OCI-LY3 (cell line): ENCODE results near the gene NR1H4.

Experiments used
- H2AFZ ChIP-seq: fragments of 200-600, 300-600 bp; shearing (Covaris generic); 2 replicates; pipeline ENCODE4 v1.6.0; 2014; ENCODE audit warnings: antibody characterized with exemption, low read depth, low read length
- H3K27ac ChIP-seq: fragments of 200-600, 300-600 bp; sonication (generic); 2 replicates; pipeline ENCODE4 v1.5.1; 2014; ENCODE audit warnings: mild to moderate bottlenecking, low read length, moderate library complexity, mixed read lengths
- H3K27me3 ChIP-seq: fragments of 200-600, 300-600 bp; sonication (generic); 2 replicates; pipeline ENCODE4 v1.6.1; 2014; ENCODE audit warnings: low read depth, low read length, mixed read lengths
- H3K36me3 ChIP-seq: fragments of 200-600, 300-600 bp; sonication (generic); replicated peaks from 2 replicates; pipeline ENCODE3; 2014; ENCODE audit warnings: low read depth, low read length, mixed read lengths
- H3K4me1 ChIP-seq: fragments of 300-600, 200-600 bp; sonication (generic); 2 replicates; pipeline ENCODE4 v1.6.1; 2014; ENCODE audit warnings: low read length, mixed read lengths
- H3K4me2 ChIP-seq: fragments of 200-600, 300-600 bp; sonication (generic); 2 replicates; pipeline ENCODE4 v1.6.1; 2014; ENCODE audit warnings: low read length, mixed read lengths
- H3K4me3 ChIP-seq: fragments of 300-600, 200-600 bp; sonication (generic); 2 replicates; pipeline ENCODE4 v1.5.1; 2014; ENCODE audit warnings: antibody characterized with exemption, mild to moderate bottlenecking, low read length, moderate library complexity
- H3K79me2 ChIP-seq: fragments of 300-600, 200-600 bp; shearing (Covaris generic); 2 replicates; pipeline ENCODE4 v1.6.1; 2014; ENCODE audit warnings: mild to moderate bottlenecking, low read length, mixed read lengths
- H3K9ac ChIP-seq: fragments of 300-600, 200-600 bp; shearing (Covaris generic); 2 replicates; pipeline ENCODE4 v1.6.0; 2014; ENCODE audit warnings: mild to moderate bottlenecking, low read length, moderate library complexity
- H3K9me3 ChIP-seq: fragments of 200-600, 300-600 bp; shearing (Covaris generic); 2 replicates; pipeline ENCODE4 v1.6.1; 2014; ENCODE audit warnings: low read length, mixed read lengths; ENCODE audit not compliant: insufficient read depth
- H4K20me1 ChIP-seq: fragments of 200-600, 300-600 bp; sonication (generic); 2 replicates; pipeline ENCODE4 v1.6.1; 2016; ENCODE audit warnings: low read length, mixed read lengths; ENCODE audit not compliant: insufficient read depth
- CTCF ChIP-seq: fragments of 200-600, 300-600 bp; sonication (generic); IDR thresholded peaks from 2 replicates; pipeline ENCODE4 v1.5.1; 2014; ENCODE audit warnings: antibody characterized with exemption, low read length, low read depth
- EZH2phosphoT487 ChIP-seq: fragments of 200-600 bp; shearing (Covaris generic); IDR thresholded peaks from 2 replicates; pipeline ENCODE4 v1.6.1; 2018; ENCODE audit warnings: antibody characterized with exemption, mixed run types, low read depth

NR1H4 gene

GRCh38 chr12:100460702-100461101 lies 13.0 kb upstream of the NR1H4 start:
- Histone ChIP-seq H3K36me3 (no peaks in the 10 kb centered on the region), H3K4me3 (no peak overlapping the region), H3K4me1 (no peaks in the 10 kb centered on the region), H3K27me3 (0 out of 2 replicates have a peak, but pooled peaks cover 4% of the 10 kb centered on the region), H3K79me2 (no peaks in the 10 kb centered on the region), H3K4me2 (no peak overlapping the region), H3K9ac (no peak overlapping the region), H3K27ac (no peak overlapping the region), H3K9me3 (no peaks in the 10 kb centered on the region), H2AFZ (no peak overlapping the region), H4K20me1 (no peaks in the 10 kb centered on the region)
- no peak for TF ChIP-seq EZH2phosphoT487
- TF ChIP-seq CTCF: no peak

DNA sequence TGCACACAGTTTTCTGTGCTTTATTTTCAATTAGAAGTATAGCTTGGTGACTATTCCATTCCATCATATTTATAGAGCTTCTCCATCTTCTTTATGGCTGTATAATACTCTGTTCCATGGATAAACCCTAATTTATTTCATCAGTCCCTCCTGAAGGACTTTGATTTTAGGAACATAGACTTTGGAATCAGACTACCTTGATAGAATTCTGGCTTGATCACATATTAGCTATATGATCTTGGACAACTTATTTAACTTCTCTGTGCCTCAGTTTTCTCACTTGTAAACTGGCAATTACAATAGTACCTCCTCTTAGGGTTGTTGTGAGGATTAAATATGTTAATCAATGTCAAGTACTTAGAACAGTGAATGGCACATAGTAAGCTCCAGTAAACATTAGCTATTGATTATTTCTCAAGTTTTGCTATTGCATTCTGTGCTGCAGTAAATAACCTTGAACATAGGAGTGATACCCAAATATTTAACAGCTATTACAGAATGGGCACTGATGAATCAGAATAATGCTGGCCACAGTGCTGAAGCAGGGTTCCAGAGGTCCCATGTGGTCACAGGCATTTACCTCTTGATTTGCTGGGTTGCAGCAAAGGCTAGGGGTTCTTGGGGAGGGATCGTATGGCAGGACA lies 12.2 kb upstream of the NR1H4 start:
- no peak overlapping the region for H3K9ac ChIP-seq
- H3K27me3 ChIP-seq: 0 out of 2 replicates have a peak, but pooled peaks cover 4% of the 10 kb centered on the region
- H2AFZ ChIP-seq: no peak overlapping the region
- no peak overlapping the region for H3K27ac ChIP-seq
- H3K9me3 ChIP-seq: no peaks in the 10 kb centered on the region
- no peaks in the 10 kb centered on the region for H3K4me1 ChIP-seq
- H4K20me1 ChIP-seq: no peaks in the 10 kb centered on the region
- H3K79me2 ChIP-seq: no peaks in the 10 kb centered on the region
- TF ChIP-seq CTCF (no peak), EZH2phosphoT487 (no peak)
- H3K4me3 ChIP-seq: no peak overlapping the region
- H3K36me3 ChIP-seq: no peaks in the 10 kb centered on the region
- H3K4me2 ChIP-seq: no peak overlapping the region

- Histone ChIP-seq H3K79me2 (no peaks in the 10 kb centered on the region), H3K9ac (no peak overlapping the region), H3K4me2 (no peak overlapping the region), H3K9me3 (no peaks in the 10 kb centered on the region), H3K36me3 (no peaks in the 10 kb centered on the region), H3K27ac (no peak overlapping the region), H3K4me1 (no peaks in the 10 kb centered on the region), H4K20me1 (no peaks in the 10 kb centered on the region), H3K27me3 (0 out of 2 replicates have a peak, but pooled peaks cover 2% of the 10 kb centered on the region), H3K4me3 (no peak overlapping the region), H2AFZ (no peak overlapping the region)
- no peak for TF ChIP-seq EZH2phosphoT487
- no peak for TF ChIP-seq CTCF
Measured at GRCh38 chr12:100463661-100464060, 10.0 kb upstream of the NR1H4 start.

GRCh38 chr12:100464529-100464928 lies 9.1 kb upstream of the NR1H4 start:
- H3K36me3 ChIP-seq: no peaks in the 10 kb centered on the region
- H3K27me3 ChIP-seq: no peaks in the 10 kb centered on the region
- no peak overlapping the region for H3K9ac ChIP-seq
- H3K4me2 ChIP-seq: no peak overlapping the region
- no peaks in the 10 kb centered on the region for H3K9me3 ChIP-seq
- H4K20me1 ChIP-seq: no peaks in the 10 kb centered on the region
- H3K79me2 ChIP-seq: no peaks in the 10 kb centered on the region
- no peak overlapping the region for H2AFZ ChIP-seq
- no peak overlapping the region for H3K4me3 ChIP-seq
- TF ChIP-seq EZH2phosphoT487 (no peak), CTCF (no peak)
- H3K4me1 ChIP-seq: no peaks in the 10 kb centered on the region
- no peak overlapping the region for H3K27ac ChIP-seq
